NT2/D1 (cell line): ENCODE measurements around the gene MAGI1.

Experiments used
- SUZ12 ChIP-seq: IDR thresholded peaks from 2 replicates; pipeline ENCODE4 v1.6.1; 2011; ENCODE audit not compliant: insufficient read length, insufficient read depth; ENCODE audit errors: extremely low read depth
- YY1 ChIP-seq: IDR thresholded peaks from 2 replicates; pipeline ENCODE4 v1.6.1; 2011; ENCODE audit not compliant: insufficient read length, insufficient read depth
- ZNF274 ChIP-seq: IDR thresholded peaks from 2 replicates; pipeline ENCODE4 v1.6.1; 2011; ENCODE audit warnings: mild to moderate bottlenecking, low read depth, low read length

DNA sequence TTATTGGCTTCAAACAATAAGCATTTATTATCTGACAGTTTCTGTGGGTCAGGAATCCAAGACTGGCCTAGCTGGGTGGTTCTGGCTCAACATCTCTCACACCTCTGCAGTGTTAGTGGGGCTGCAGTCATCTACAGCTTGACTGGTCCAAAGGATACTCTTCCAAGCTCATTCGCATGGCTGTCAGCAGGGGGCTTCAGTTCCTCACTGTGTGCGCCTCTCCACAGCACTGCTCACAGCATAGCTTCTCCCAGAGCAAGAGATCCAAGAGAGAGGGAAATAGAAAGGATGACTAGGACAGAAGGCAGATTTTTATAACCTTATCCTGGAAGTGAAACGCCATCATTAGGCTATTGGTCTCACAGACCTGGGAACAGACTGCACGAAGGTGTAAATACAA is 64.2 kb downstream of the MAGI1 start:
- TF ChIP-seq YY1 (no peak), ZNF274 (no peak), SUZ12 (no peak)
